Muscle layer of colon (tissue), 2 donors: ENCODE results near the gene SLC25A22.

Source experiments
- H3K27ac ChIP-seq: one replicate; pipeline ENCODE4 v1.7.0; 2013; ENCODE audit warnings: low read depth, mild to moderate bottlenecking, low read length, moderate library complexity
- H3K27me3 ChIP-seq, 2 donors: one replicate each; pipeline ENCODE4 v1.7.0; 2013; ENCODE audit warnings: low read length in 2 of 2, mild to moderate bottlenecking in 2 of 2; ENCODE audit not compliant: insufficient read depth in 2 of 2, control insufficient read depth in 1 of 2
- H3K36me3 ChIP-seq: one replicate; pipeline ENCODE4 v1.7.0; 2013; ENCODE audit warnings: mild to moderate bottlenecking, low read length; ENCODE audit not compliant: insufficient read depth
- H3K4me1 ChIP-seq: one replicate; pipeline ENCODE4 v1.7.0; 2013; ENCODE audit warnings: mild to moderate bottlenecking, low read length; ENCODE audit not compliant: insufficient read depth
- H3K4me3 ChIP-seq, 2 donors: one replicate each; pipeline ENCODE4 v1.7.0; 2013; ENCODE audit warnings: low read length in 2 of 2, low read depth in 1 of 2, mild to moderate bottlenecking in 1 of 2, moderate library complexity in 1 of 2
- H3K9ac ChIP-seq: one replicate; pipeline ENCODE4 v1.7.0; 2013; ENCODE audit warnings: low read length
- H3K9me3 ChIP-seq: one replicate; pipeline ENCODE4 v1.7.0; 2013; ENCODE audit warnings: mild to moderate bottlenecking, low read length
- donor health status: abdominal sarcoma.
- donor health status: Adenocarcinoma of cecum.

The SLC25A22 gene

GRCh38 chr11:798093-798713 is at the start of gene SLC25A22:
SLC25A22 (minus strand) TSS chr11:798281; CDS start chr11:795006, 3,275 bp downstream.
- Histone ChIP-seq H3K9me3 (no peaks in the 10 kb centered on the region), H3K36me3 (no peaks in the 10 kb centered on the region), H3K27ac (peak within 1 kb of the TSS; percentile 82), H3K9ac (peak within 1 kb of the TSS; percentile 80), H3K4me1 (peaks cover 8% of the 10 kb centered on the region), H3K27me3 (no peaks in the 10 kb centered on the region), H3K4me3 (peak within 1 kb of the TSS; percentile 79 to 86)

DNA sequence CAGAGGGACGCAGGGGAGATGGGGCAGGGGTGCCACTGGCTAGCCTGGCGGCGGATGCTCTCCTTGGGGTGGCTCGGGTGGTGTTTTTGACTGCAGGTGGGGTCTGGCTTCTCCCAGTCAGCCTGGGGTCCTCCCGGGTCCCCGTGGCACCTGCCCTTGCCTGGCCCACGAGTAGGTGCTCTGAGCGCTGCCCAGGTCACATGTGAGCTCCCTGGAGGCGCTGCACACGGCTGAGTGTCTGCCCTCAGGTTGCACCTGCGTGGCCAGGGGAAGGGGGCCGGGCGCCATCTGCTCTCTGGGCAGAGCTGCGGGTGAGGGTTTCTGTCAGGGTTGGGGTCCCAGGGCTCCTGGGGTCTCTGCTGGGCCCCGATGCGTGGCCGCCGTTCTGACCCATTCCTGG is 49.8 kb upstream of the SLC25A22 start:
- Histone ChIP-seq H3K36me3 (peaks cover 6% of the 10 kb centered on the region), H3K9ac (no peak overlapping the region), H3K9me3 (no peaks in the 10 kb centered on the region), H3K27ac (no peak overlapping the region), H3K27me3 (peaks cover 0 to 23% of the 10 kb centered on the region in 2 donors), H3K4me3 (no peak overlapping the region), H3K4me1 (peaks cover 31% of the 10 kb centered on the region)

DNA sequence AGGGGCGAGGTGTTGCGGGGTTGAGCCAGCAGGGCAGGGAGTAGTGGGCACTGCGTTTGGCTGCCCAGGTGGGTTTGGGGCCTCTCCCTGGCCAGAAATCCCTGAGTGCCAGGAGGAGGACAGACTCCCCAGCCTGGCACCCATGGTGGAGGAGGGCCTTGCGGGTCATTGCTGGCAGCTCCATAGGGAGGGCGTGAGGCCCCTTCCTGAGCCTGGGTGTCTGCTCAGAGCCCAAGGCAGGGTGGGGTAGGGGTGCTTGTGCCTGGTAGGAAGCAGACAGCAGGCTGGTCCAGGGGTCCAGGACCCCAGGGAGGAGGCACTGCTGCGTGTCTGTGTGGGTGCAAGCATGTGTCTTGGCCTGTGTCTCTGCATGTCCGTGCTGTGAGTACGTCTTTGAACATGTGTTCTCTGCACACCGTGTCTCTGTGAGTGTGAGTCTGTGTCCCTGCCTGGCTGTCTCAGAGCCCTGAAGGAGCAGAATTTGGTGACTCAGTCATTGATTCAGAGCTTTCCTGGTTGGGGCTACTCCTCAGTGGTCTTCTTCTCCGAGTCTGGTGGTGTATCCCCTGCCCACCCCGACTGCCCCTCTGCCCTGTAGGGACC is 48.5 kb upstream of the SLC25A22 start:
- Histone ChIP-seq H3K4me3 (no peak overlapping the region), H3K27ac (no peak overlapping the region), H3K9ac (no peak overlapping the region), H3K9me3 (no peaks in the 10 kb centered on the region), H3K36me3 (peaks cover 6% of the 10 kb centered on the region), H3K4me1 (peaks cover 31% of the 10 kb centered on the region), H3K27me3 (peaks cover 0 to 23% of the 10 kb centered on the region in 2 donors)

GRCh38 chr11:845872-846495 is 47.9 kb upstream of the SLC25A22 start:
- H3K9ac ChIP-seq, result no peak overlapping the region
- peaks cover 2% of the 10 kb centered on the region for H3K36me3 ChIP-seq
- peaks cover 0 to 23% of the 10 kb centered on the region in 2 donors for H3K27me3 ChIP-seq
- H3K27ac ChIP-seq, result no peak overlapping the region
- H3K9me3 ChIP-seq, result no peaks in the 10 kb centered on the region
- peaks cover 36% of the 10 kb centered on the region for H3K4me1 ChIP-seq
- no peak overlapping the region for H3K4me3 ChIP-seq

- no peaks in the 10 kb centered on the region for H3K9me3 ChIP-seq
- peaks cover 0 to 14% of the 10 kb centered on the region in 2 donors for H3K27me3 ChIP-seq
- no peak overlapping the region for H3K9ac ChIP-seq
- peaks cover 46% of the 10 kb centered on the region for H3K4me1 ChIP-seq
- peak overlapping the region; percentile 39 to 100 for H3K4me3 ChIP-seq
- H3K36me3 ChIP-seq, result peaks cover 2% of the 10 kb centered on the region
- peak overlapping the region; percentile 88 for H3K27ac ChIP-seq
Measured at GRCh38 chr11:844693-845644, 46.9 kb upstream of the SLC25A22 start.

DNA sequence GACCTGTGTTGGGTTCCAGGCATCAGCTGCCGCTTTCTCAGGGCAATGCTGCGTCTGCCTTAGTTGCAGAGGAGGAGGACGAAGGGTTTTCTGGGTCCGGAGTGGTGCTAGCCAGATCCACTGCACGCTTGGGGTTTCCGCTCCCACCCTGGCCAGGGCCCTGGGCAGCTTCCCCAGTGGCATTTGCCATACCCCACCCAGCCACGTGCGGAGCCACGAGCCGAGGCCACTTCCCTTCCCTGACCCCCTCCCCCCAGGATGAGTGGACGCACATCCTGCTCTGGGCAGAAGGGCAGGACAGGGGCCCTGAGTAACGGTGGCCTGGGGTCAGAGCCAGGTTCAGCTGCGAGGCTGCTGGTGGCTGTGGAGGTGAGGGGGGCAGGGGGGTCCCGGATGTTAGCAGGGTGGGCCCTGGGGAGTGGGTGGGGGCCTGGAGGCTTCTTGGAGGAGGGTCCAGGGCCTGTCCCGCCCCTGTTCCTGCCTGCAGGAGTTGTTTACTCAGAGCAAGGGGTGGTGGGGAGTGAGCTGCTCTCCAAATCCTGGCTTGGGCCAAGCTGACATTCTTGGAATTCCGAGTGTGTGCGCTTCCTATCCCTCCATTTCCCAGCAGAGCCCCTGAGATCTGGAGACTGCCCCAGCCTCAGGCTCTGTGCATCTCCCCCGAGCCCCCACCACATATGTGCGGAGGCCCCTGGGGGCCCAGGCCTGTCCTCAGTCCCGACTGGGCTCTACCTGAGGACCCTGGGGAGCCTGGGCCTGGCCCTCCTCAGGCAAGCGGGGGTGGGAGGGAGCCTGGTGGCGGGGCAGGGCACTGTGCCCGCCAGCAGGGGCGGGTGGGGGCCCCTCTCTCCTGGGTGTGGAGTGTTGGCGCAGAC is 46.0 kb upstream of the SLC25A22 start:
- H3K27ac ChIP-seq, result peak overlapping the region; percentile 88
- peak overlapping the region; percentile 41 for H3K9ac ChIP-seq
- H3K36me3 ChIP-seq, result peaks cover 11% of the 10 kb centered on the region
- peaks cover 43% of the 10 kb centered on the region for H3K4me1 ChIP-seq
- peak overlapping the region; percentile 76 to 100 for H3K4me3 ChIP-seq
- no peaks in the 10 kb centered on the region for H3K9me3 ChIP-seq
- H3K27me3 ChIP-seq, result peaks cover 0 to 11% of the 10 kb centered on the region in 2 donors

DNA sequence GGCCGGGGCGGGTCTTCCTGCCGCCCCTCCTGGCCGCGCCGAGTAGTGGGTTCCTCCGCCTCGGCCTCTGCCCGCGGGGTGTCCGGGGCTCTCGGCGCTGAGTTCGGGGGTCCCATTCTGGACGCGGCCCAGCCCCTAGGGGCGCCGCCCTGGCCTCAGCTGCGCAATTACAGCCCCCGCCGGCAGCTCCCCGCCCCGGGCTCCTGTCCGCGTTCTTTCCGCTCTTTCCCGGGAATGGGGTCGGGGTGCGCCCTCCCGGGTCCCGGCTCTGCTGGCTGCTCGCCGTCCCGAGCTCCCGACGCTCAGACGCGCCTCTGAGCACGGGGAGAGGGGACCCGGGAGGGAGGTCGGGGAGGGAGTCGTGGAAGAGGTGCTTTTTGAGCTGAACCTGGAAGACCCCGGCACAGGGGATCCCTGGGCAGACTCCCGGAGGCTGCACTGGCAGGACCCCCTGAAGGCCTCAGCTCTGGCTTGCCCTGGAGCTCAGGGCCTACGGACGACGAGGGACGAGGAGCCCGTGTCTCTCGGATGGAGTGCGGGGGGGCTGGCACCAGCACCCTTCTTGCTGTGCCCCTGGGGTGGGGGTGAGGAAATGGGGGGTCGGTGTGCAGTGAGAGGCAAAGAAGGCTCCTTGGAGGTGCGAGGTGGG is 45.1 kb upstream of the SLC25A22 start:
- Histone ChIP-seq H3K9ac (peak overlapping the region; percentile 41), H3K4me1 (peaks cover 35% of the 10 kb centered on the region), H3K27ac (peak overlapping the region; percentile 88)

GRCh38 chr11:842370-843002 is 44.4 kb upstream of the SLC25A22 start, which contains the start of the genes POLR2L and TSPAN4:
POLR2L (minus strand) TSS chr11:842529; CDS start chr11:842508, 21 bp downstream.
TSPAN4 (plus strand) TSS chr11:842852; CDS start chr11:850305, 7,453 bp downstream.
- peak within 1 kb of the TSS; percentile 88 for H3K27ac ChIP-seq
- peak within 1 kb of the TSS; percentile 61 for H3K9ac ChIP-seq
- no peaks in the 10 kb centered on the region for H3K9me3 ChIP-seq
- peaks cover 31% of the 10 kb centered on the region for H3K4me1 ChIP-seq
- H3K4me3 ChIP-seq, result peak within 1 kb of the TSS; percentile 76 to 100
- no peaks in the 10 kb centered on the region for H3K27me3 ChIP-seq
- H3K36me3 ChIP-seq, result peaks cover 18% of the 10 kb centered on the region

More for the DNA sequence above, 45.1 kb upstream of the SLC25A22 start:
- Histone ChIP-seq H3K4me3 (peak overlapping the region; percentile 76 to 100), H3K36me3 (peaks cover 18% of the 10 kb centered on the region), H3K9me3 (no peaks in the 10 kb centered on the region), H3K27me3 (peaks cover 0 to 4% of the 10 kb centered on the region in 2 donors)

DNA sequence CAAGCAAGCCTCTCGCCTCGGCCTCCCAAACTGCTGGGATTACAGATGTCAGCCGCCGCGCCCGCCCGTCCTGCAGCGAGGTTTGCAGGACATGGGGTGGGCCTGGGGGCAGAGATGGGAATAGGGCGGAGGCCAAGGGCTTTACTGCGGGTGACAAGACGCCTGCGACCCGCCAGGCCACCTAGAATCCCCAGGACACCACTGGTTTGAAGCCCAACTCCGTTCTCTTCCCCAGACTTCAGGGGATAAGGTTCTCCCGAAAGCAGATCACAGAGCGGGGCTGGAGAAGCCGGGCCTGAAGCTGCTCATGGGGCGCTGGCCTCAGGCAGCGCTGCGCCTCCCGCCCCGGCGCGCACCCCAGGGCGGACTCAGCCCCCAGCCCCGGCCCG is 43.9 kb upstream of the SLC25A22 start:
- Histone ChIP-seq H3K9me3 (no peaks in the 10 kb centered on the region), H3K27me3 (no peaks in the 10 kb centered on the region), H3K27ac (peak overlapping the region; percentile 88), H3K36me3 (peaks cover 23% of the 10 kb centered on the region), H3K4me3 (peak overlapping the region; percentile 76 to 100), H3K9ac (peak overlapping the region; percentile 61), H3K4me1 (peaks cover 31% of the 10 kb centered on the region)
